Endothelial cell of hepatic sinusoid (primary cell): ENCODE results near the gene GDI2.
"Not testable (repeated sequence)": the region's sequence is repeated elsewhere in the genome, so short reads cannot be mapped to it uniquely, and the experiment has no call there.

ENCODE experiments used
- in situ Hi-C: cut with HindIII; loops from 2 replicates; pipeline ENCODE4 v1.10.0; 2017; ENCODE audit warnings: low sequenced_read_pairs

Gene GDI2

DNA sequence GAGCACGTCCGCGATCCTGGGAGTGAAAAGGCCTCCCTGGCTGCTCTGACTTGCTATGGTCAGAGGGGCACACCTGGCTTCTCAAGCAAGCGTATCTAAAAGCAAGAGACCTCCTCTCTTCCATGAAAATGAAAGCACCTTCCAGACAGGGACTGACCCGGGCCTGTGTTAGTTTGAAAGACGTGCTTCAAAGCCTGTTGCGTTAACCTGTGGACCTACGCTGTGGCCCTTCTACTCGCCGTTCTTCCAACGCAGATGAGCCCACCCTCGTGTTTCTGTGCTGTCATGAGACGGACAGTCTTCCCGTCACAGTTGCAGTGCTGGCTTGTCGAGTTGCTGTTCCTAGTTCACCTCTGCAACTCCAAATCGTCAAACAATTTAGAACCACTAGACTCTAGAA is 15.5 kb upstream of the GDI2 start:
- in situ Hi-C loops: no loop called here

DNA sequence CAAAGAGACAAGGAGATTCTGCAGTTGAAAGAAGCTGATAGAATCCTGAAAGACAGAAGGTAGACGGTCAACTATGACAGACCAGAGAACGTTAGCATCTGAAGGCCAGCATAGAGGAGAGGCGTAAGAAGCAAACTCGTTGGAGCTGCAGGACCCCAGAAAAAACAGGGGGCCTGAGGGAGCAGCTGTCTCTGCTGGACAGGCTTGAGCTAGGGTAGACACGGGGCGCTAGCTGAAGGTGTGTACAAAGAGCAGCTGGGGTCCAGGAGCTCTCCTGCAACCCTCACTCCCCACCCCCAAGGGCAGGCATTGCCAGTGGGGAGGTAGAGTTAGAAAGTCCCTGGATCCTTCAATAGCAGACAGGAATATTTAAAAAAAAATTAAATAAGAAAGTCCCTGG is 14.6 kb upstream of the GDI2 start:
- in situ Hi-C loops: no loop called here

DNA sequence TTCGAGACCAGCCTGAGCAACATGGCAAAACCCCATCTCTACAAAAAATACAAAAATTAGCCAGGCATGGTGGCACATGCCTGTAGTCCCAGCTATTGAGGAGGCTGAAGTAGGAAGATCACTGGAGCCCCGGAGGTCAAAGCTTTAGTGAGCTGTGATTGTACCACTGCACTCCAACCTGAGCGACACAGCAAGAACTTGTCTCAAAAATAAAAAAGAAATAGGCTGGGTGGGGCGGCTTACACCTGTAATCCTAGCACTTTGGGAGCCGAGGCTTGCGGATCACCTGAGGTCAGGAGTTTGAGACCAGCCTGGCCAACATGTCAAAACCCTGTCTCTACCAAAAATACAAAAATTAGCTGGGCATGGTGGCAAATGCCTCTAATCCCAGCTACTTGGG is 13.3 kb upstream of the GDI2 start:
- in situ Hi-C loops: not testable (repeated sequence)

DNA sequence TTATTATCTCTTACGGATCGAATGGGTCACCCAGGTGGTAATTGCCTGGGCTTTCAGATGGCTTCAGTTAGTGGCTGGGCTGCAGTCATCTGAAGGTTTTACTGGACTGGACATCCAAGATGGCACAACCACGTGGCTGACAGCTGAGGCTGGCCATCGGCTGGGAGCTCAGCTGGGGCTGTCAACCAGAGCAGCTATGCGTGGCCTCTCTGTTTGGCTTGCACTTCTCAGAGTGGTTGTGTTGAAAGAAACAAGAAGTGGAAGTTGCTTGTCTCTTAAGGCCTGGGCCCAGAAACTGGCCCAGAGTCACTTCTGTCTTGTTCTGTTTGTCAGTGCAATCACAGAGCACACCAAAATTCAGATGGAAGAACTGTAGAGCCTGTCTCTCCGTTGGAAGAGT is 5.7 kb upstream of the GDI2 start:
- in situ Hi-C loops: no loop called here

DNA sequence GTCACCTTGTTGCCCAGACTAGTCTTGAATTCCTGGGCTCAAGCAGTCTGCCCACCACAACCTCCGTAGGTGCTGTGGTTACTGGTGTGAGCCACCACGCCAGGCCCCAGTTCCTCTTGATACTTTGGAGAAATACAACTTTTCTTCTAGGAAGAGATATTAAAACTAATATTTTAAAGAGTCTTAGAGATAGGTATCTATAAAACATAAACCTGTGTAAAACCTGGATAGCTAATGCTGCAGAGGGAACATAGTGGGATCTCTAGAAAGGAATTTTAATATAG is 4.8 kb upstream of the GDI2 start:
- in situ Hi-C loops: no loop called here

DNA sequence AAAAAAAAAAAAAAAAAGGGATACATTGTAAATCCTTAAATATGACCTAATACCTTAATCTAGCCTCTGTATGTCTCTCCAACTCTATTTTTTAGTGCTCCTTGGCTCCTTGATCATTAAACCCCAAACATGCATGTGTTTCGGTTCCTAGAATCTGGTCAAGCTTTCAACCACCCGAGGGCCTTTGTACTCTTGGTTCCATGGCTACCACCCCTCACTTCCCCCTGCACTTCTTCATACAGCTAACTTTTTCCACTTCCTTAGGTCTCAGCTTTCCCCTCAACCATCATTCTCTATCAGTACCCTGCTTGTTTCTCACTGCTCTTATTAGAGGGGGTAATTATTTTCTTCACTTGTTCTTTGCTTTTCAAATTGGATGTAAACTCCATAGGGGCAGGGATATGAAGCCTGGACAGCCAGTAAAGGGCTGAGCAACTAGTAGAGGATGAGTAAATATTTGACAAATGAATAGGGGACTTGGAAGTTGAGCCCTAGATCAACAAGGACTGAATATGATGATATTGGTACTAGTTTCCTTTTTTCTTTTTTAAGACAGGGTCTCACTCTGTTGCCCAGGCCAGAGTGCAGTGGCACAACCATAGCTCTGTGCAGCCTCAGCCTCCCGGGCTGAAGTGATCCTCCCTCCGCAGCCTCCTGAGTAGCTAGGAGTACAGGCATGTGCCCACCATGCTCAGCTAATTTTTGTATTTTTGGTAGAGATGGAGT is 4.3 kb upstream of the GDI2 start:
- in situ Hi-C loops: no loop called here

DNA sequence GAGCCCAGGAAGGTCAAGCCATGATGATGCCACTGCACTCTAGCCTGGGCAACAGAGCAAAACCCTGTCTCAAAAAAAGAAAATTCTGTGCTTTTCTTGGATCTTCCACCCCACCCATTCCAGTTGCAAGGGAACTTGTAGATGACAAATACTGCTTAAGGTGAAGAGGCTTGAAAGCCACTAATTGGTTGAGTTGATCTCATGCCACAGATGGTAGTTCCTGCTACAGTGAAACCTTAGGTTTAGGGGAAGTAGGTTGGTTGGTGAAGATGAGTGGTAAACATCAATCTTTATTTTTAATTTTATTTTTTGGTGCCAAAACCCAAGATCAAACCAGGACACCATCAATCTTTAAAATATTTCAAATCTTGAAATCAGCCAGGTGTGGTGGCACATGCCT is 2.9 kb upstream of the GDI2 start:
- in situ Hi-C loops: no loop called here

DNA sequence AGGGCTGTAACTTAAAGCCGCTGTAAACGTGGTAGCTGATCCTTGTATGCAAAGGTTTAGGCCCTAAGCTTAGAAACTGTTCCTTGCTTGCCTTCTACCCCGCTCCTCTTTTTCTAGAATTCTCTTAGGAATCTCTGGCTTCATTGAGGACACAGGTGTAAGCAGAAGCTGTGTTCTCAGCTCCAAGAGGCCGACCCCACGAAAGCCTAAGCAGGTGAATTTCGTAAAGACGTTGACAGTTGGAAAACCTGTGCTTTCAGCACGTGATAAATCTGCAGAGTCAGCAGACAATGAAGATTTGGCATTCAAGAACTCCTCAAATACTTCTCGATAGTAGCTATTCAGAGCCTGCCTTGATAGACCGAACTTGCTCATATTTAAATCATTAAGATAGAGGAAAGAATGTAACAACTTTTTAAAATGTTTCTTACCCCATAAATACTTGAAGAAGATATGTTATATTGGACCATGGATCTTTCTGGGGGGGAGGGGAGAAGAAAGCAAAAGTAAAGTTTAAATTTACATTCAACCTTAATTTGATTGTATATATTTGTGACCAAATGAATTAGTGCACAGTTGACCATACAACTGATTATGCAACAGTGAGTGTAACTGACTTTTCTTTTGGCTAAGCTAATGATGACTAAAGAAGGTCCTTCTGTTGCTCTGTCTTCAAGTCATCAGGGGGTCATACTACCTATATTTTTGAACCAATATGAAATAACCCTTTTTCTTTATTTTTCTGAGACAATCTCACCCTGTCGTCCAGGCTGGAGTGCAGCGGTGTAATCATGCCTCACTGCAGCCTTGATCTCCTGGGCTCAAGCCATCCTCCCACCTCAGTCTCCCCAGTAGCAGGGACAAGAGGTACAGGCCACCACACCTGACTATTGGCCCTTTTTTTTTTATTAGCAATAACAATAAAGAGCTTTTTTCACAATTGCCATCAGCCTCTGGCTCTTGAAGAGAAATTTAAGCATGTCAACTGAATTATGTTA is 1.2 kb upstream of the GDI2 start:
- in situ Hi-C loops: no loop called here

DNA sequence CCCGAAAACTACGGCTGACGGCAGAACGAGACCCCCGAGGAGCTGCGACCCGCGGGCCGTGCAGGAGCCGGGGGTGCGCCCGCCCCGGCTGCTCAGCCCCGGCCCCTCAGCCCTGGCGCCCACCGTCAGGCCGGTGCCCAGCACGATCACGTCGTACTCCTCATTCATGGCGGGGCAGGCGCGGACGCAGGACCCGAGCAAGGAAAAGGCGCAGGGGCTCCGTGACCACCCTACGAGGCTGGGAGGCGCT is 218 bp downstream of the GDI2 start:
- in situ Hi-C loops: no loop called here

DNA sequence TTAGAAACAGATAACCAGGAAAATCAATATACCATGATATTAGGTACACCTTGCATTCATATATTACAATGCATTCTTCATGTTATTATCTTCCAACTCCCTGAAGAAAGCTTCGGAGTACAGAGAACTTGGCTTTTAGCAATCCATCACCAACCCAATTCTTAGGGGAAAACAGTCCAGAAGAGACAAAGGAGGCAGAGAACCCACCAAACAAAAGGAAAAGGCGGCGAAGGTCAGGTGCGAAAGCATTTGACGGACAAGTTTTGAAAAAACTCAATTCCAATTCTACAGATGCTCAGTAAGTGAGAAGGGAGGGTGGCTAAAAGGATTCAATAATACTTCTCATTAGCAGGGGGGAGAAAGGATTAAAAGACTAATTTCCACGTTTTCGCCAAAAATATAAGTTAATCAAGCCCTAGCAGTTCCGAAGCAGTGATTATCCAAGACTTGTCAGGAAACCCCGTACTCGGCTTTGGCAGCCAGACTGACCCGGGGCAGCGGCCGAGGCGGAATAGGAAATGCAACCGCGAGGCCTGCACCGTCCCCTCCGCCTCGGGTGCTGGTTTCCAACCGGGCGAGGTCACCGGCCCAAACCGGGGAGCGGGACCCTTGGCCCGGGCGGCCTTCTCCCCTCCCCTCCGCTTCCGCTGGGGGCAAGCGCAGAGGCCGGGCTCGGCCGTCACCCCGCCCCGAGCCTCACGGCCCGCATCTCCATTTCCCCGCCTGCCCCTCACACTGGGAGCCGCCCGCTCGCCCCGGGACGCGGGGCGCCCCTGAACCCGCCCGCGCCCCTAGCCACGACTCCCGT is 747 bp downstream of the GDI2 start:
- in situ Hi-C loops: no loop called here

DNA sequence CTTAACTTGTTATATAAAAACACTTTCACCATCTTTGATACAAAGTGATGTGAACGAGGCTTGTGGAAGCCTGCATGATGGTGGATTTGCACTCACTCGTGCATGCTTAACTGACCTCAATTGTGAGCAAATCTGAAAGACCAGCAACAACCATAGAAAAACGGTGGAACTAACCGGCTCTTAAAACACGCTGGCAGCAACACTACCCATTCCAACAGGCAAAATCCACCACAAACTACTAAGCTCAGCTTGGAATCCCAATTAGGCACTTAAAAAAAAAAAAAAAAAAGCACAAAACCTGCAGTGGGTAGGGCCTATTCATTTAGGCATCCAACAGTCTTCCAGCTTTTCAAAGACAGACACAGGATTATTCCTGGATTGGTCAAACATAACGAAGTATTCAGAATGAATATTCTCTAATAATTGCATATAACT is 1.8 kb downstream of the GDI2 start:
- in situ Hi-C loops: no loop called here

DNA sequence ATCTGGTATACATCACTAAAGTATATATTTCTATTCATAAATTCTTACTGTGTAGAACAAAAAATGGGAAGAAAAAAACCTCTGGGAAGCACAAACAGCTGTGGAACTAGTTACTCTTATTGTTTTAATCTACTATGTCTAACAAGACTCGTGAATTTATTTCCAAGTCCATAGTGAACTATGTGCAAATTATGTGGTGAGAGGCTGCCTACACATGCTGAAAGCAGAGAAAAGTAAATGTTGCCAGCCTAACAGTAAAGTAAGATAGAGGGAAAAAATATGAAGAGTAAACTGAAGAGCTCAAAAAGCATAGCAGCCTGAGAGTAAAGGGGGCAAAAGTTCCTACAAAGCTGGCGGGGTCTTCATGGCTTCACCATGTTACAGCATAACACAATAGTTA is 3.0 kb downstream of the GDI2 start:
- in situ Hi-C loops: no loop called here

DNA sequence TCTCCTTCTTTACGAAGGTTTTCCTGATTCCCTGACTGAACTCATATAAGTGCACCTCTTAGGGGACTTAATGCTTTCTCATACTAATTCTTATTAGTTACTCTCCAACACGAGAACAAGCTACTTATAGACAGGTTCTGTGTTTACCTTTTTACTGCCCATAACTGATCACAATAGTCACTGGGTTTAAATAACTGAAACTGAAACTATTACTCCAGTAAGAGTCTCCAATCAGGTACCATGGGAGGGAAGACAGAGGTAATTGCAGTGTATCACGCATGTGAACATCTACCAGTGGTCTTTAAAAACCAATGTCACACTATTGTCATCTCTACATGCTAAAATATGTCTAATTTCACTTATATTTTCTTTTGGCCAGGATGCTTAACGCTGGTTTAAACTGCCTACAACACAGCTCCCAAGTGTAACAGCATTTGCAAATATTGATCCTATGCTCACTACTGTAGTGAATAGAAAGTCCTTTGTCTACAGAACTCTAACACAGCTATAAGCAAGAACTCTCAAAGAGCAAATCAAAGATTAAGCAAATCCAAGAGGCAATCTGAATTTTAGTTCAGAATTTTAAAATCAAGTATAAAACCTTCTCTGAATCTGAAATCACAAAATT is 3.6 kb downstream of the GDI2 start:
- in situ Hi-C loops: loop anchor here (5.0 kb wide), 1 partner anchor 108 kb away; no protein-coding TSS in a partner anchor

DNA sequence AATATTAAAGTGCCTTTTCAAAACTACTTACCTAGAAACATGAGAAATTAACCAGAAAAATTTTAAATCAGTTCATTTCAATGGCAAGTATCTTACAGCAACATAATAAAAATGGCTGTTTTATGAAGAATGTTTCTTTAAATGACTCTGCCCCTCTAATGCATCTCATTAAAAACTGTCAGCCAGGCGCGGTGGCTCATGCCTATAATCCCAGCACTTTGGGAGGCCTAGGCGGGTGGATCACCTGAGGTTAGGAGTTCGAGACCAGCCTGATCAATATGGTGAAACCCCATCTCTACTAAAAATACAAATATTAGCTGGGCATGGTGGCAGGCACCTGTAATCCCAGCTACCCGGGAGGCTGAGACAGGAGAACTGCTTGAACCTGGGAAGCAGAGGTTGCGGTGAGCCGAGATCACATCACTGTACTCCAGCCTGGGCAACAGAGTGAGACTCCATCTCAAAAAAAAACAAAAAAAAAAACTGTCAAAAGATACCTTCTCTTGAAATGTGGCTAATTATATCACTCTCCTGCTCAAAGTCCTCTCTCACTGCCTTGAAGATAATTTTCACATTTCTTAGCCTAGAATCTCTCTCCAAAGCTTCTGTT is 4.3 kb downstream of the GDI2 start:
- in situ Hi-C loops: loop anchor here (5.0 kb wide), 1 partner anchor 108 kb away; no protein-coding TSS in a partner anchor

DNA sequence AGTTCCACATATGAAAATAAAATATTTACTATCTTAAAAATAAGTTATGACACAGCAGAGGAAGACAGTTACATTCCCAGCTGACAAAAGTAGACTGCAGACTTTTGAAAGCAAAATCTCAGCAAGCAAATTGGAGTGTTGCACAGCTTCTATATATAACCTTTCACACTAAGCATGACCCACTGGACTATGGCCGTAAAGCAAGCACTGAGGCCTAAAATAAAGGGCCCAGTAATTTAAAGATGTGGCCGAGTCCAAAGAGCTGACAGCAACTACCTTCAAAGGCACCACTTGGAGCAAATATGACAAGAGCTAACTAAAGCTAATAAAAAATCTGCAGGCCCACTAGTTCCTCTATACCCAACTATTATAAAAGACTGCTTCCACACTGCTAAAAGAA is 6.5 kb downstream of the GDI2 start:
- in situ Hi-C loops: loop anchor here (5.0 kb wide), 1 partner anchor 111 kb away; no protein-coding TSS in a partner anchor

DNA sequence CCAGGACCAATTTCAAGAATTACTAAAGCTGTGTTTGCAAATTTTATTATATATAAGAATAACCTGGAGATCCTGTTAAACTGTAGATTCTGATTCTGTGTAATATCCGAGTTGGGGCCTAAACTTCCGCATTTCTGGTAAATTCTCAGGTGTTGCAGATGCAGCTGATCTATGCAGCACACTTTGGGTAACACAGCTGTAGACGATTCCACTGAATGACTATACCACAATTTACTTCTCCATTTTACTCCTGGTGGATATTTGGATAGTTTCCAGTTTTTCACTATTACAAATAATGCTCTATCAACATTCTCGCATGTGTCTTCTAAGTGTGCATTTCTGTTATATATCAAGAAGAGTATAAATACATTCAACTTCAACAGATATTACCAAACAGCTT is 7.5 kb downstream of the GDI2 start:
- in situ Hi-C loops: loop anchor here (5.0 kb wide), 1 partner anchor 112 kb away; no protein-coding TSS in a partner anchor

DNA sequence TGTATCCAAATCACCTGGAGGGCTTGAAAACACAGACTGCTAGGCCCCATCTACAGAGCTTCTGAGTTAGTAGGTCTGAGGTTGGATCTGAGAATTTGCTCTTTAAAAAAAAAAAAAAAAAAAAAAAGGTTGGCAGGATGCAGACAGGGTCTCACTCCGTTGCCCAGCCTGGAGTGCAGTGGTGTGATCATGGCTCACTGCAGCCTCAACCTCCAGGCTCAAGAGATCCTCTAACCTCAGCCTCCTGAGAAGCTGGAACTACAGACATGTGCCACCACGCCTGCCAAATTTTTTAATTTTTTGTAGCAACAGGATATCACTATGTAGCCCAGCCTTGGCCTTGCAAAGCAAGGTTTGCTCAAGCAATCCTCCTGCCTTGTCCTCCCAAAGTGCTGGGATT is 8.0 kb downstream of the GDI2 start:
- in situ Hi-C loops: loop anchor here (5.0 kb wide), 1 partner anchor 112 kb away; no protein-coding TSS in a partner anchor

DNA sequence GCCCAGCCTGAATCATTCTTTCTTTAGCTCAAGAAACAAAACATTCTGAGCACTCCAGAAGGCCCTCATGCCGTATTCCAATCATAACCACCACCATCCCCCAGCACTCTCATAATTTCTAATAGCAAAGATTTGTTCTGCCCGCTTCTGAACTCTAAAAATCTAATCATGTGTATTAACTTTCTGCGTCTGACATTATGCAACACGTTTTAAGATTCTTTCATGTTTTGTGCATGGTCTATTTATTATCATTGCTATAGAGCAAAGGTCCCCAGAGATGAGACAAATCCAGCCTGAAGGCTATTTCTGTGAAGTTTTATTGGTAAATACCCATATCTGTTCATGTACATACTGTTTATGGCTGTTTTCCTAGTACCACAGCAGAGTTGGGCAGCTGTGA is 8.8 kb downstream of the GDI2 start:
- in situ Hi-C loops: no loop called here

DNA sequence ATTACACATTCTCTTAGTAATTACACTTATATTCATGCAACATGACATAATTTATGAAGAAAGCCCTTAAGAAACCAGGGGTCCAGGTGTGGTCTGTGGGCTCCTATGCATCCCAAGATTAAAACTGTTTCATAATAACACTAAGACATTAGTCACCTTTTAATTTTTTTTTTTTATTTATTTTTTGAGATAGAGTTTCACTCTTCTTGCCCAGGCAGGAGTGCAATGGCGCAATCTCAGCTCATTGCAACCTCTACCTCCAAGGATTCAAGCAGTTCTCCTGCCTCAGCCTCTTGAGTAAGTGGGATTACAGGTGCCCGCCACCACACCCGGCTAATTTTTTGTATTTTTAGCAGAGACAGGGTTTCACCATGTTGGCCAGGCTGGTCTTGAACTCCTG is 12.5 kb downstream of the GDI2 start:
- in situ Hi-C loops: no loop called here

DNA sequence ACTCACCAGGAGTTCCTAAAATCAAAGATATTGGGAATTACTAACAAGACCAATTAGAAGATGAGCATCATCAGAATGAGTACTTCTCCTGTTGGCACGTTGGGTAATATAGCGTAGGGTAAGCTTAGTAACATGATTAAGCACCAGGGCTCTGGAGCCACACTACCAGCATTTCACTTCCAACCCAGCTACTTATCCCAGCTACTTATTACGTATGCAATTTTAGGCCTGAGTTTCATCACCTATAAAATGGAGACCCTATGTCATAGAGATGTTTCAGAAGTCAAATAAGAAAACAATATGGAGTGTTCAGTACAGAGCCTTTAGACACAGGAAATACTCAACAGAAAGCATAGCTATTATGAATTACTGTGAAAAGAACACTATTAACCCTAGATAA is 19.0 kb downstream of the GDI2 start:
- in situ Hi-C loops: no loop called here

DNA sequence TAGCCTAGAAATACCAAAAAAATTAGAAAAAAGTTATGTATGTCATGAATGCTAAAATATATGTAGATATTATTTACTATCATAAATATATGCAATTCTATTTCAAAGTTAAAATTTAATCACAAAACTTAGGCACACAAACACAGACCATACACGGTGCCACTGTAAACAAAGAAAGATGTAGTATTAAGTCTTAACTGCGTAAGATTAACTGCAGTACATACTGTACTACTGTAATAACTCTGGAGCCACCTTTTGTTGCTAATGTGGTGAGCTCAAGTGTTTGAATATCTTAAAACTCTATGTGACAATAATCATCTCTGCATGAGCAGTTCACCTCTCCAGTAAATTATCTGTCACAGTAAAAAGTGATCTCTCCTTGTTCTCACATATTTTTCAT is 23.6 kb downstream of the GDI2 start:
- in situ Hi-C loops: no loop called here
